ENCODE data around the gene BPI. TPM values are rescaled to one million over a fixed set of nuclear protein-coding genes. Genes with fewer than 3 reads are reported as not detected.

Gene BPI
- total RNA-seq, 1 experiment from 2014 or later: not detected

DNA sequence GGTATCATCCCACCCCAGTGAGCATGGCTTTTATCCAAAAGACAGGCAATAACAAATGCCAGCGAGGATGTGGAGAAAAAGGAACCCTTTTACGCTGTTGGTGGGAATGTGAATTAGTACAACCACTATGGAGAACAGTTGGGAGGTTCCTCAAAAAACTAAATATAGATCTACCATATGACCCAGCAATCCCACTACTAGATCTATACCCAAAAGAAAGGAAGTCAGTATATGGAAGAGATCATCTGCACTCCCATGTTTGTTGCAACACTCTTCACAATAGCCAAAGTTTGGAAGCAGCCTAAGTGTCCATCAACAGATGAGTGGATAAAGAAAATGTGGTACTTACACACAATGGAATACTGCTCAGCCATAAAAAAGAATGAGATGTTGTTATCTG lies 37.5 kb upstream of the BPI start:
- no peak for TF ChIP-seq POLR2AphosphoS5 (IDR thresholded peaks at IDR 0.05; ENCODE audit: low read depth, low read length)
- TF ChIP-seq ELF1 (IDR thresholded peaks at IDR 0.05; ENCODE audit: borderline replicate concordance, low read depth): no peak
- no peaks in the 10 kb centered on the region for H3K27me3 ChIP-seq (ENCODE audit: insufficient read depth, low read length)
- no peaks in the 10 kb centered on the region for H3K36me3 ChIP-seq (ENCODE audit: control insufficient read depth in 1 of 2, insufficient read depth in 2 of 2, low read length in 2 of 2)
- H2AFZ ChIP-seq (ENCODE audit: low read depth, low read length, poor library complexity, severe bottlenecking): no peak overlapping the region
- H3K79me2 ChIP-seq (ENCODE audit: insufficient read depth, low read length): no peaks in the 10 kb centered on the region
- BruUV-seq (replicated peaks): no TSS peak
- DNase-seq (ENCODE audit: low read depth, low spot score) (no peak), ATAC-seq (no peak)
- no peak overlapping the region for H3K27ac ChIP-seq (ENCODE audit: low read depth, low read length)
- H3K4me2 ChIP-seq (ENCODE audit: low read length): no peak overlapping the region
- no peaks in the 10 kb centered on the region for H4K20me1 ChIP-seq (ENCODE audit: insufficient read depth)
- H3K4me3 ChIP-seq (replicated peaks in 1 of 2; ENCODE audit: low read depth in 1 of 2, low read length in 2 of 2): no peak overlapping the region
- no peaks in the 10 kb centered on the region for H3K9me3 ChIP-seq (ENCODE audit: control insufficient read depth in 1 of 2, insufficient read depth in 1 of 2, low read depth in 1 of 2, low read length in 2 of 2)
- peaks cover 9% of the 10 kb centered on the region in 2 experiments for H3K4me1 ChIP-seq (ENCODE audit: control insufficient read depth in 1 of 2, insufficient read depth in 2 of 2, low read length in 2 of 2)
- H3K9ac ChIP-seq (ENCODE audit: low read length): no peak overlapping the region
- ChIA-PET POLR2A (no interaction called here), RAD21 (ENCODE audit: low non-redundant PET in 1 of 2, low total read pairs in 2 of 2, uncharacterized antibody in 2 of 2, unreplicated experiment in 2 of 2) (no interaction called here), CTCF (no interaction called here)
- intact Hi-C loops (cut with micrococcal nuclease): no loop called here
- no peaks in the 10 kb centered on the region for H3K9me2 ChIP-seq (ENCODE audit: insufficient read depth)

DNA sequence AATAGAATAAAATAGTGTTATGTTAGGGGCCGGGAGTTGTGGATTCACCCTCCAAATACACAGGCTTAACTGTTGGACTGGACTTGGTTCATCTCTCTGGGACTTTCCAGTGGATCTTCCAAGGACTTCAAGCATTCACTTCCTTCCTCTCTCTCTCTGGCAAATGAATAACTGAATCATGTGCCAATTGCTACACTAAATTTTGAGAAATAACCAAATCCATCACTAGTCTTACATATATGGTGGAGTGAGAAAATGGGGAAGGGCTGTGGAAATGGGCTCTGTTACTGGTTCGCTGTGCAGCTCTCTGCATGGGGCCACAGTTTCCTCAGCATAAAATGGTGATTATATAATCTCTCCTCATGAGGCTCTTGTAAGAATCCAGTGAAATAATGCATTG lies 36.7 kb upstream of the BPI start:
- Histone ChIP-seq H3K36me3 (ENCODE audit: control insufficient read depth in 1 of 2, insufficient read depth in 2 of 2, low read length in 2 of 2) (no peaks in the 10 kb centered on the region), H3K4me1 (ENCODE audit: control insufficient read depth in 1 of 2, insufficient read depth in 2 of 2, low read length in 2 of 2) (peaks cover 13 to 16% of the 10 kb centered on the region in 2 experiments), H3K9me3 (ENCODE audit: control insufficient read depth in 1 of 2, insufficient read depth in 1 of 2, low read depth in 1 of 2, low read length in 2 of 2) (no peaks in the 10 kb centered on the region), H3K79me2 (ENCODE audit: insufficient read depth, low read length) (no peaks in the 10 kb centered on the region), H3K4me2 (ENCODE audit: low read length) (no peak overlapping the region), H3K27ac (ENCODE audit: low read depth, low read length) (no peak overlapping the region), H3K4me3 (replicated peaks in 1 of 2; ENCODE audit: low read depth in 1 of 2, low read length in 2 of 2) (no peak overlapping the region), H3K9ac (ENCODE audit: low read length) (no peak overlapping the region), H3K27me3 (ENCODE audit: insufficient read depth, low read length) (no peaks in the 10 kb centered on the region), H2AFZ (ENCODE audit: low read depth, low read length, poor library complexity, severe bottlenecking) (no peak overlapping the region), H4K20me1 (ENCODE audit: insufficient read depth) (no peaks in the 10 kb centered on the region), H3K9me2 (ENCODE audit: insufficient read depth) (no peaks in the 10 kb centered on the region)
- no peak for ATAC-seq
- ChIA-PET POLR2A (no interaction called here), RAD21 (ENCODE audit: low non-redundant PET in 1 of 2, low total read pairs in 2 of 2, uncharacterized antibody in 2 of 2, unreplicated experiment in 2 of 2) (no interaction called here), CTCF (no interaction called here)
- no peak for DNase-seq (ENCODE audit: low read depth, low spot score)
- intact Hi-C loops (cut with micrococcal nuclease): no loop called here
- BruUV-seq (replicated peaks): no TSS peak
- TF ChIP-seq SRF (IDR thresholded peaks at IDR 0.05; ENCODE audit: low read depth): no peak
- no peak for TF ChIP-seq FOSL1 (IDR thresholded peaks at IDR 0.05; ENCODE audit: low read depth)
- TF ChIP-seq ATF3 (IDR thresholded peaks at IDR 0.05): no peak
- no peak for TF ChIP-seq CBX3 (IDR thresholded peaks at IDR 0.05; ENCODE audit: low read depth)
- no peak for TF ChIP-seq ZFX (IDR thresholded peaks at IDR 0.05)
- no peak for TF ChIP-seq ELF1 (IDR thresholded peaks at IDR 0.05; ENCODE audit: borderline replicate concordance, low read depth)
- TF ChIP-seq RAD21 (IDR thresholded peaks at IDR 0.05; ENCODE audit: low read depth): no peak
- no peak for TF ChIP-seq EZH2phosphoT487 (IDR thresholded peaks at IDR 0.05; ENCODE audit: borderline replicate concordance)
- no peak for TF ChIP-seq CEBPB (IDR thresholded peaks at IDR 0.05; ENCODE audit: low read depth)
- TF ChIP-seq, protein P1, sequence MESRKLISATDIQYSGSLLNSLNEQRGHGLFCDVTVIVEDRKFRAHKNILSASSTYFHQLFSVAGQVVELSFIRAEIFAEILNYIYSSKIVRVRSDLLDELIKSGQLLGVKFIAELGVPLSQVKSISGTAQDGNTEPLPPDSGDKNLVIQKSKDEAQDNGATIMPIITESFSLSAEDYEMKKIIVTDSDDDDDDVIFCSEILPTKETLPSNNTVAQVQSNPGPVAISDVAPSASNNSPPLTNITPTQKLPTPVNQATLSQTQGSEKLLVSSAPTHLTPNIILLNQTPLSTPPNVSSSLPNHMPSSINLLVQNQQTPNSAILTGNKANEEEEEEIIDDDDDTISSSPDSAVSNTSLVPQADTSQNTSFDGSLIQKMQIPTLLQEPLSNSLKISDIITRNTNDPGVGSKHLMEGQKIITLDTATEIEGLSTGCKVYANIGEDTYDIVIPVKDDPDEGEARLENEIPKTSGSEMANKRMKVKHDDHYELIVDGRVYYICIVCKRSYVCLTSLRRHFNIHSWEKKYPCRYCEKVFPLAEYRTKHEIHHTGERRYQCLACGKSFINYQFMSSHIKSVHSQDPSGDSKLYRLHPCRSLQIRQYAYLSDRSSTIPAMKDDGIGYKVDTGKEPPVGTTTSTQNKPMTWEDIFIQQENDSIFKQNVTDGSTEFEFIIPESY (IDR thresholded peaks at IDR 0.05; ENCODE audit: extremely low read depth, insufficient replicate concordance, low read length): no peak
- TF ChIP-seq SP1 (IDR thresholded peaks at IDR 0.05; ENCODE audit: low read depth): no peak
- no peak for TF ChIP-seq ZNF274 (IDR thresholded peaks at IDR 0.05; ENCODE audit: low read depth, low read length)
- TF ChIP-seq EZH2 (IDR thresholded peaks at IDR 0.05): no peak
